Measurements from ENCODE around the gene FAR2.

The FAR2 gene

DNA sequence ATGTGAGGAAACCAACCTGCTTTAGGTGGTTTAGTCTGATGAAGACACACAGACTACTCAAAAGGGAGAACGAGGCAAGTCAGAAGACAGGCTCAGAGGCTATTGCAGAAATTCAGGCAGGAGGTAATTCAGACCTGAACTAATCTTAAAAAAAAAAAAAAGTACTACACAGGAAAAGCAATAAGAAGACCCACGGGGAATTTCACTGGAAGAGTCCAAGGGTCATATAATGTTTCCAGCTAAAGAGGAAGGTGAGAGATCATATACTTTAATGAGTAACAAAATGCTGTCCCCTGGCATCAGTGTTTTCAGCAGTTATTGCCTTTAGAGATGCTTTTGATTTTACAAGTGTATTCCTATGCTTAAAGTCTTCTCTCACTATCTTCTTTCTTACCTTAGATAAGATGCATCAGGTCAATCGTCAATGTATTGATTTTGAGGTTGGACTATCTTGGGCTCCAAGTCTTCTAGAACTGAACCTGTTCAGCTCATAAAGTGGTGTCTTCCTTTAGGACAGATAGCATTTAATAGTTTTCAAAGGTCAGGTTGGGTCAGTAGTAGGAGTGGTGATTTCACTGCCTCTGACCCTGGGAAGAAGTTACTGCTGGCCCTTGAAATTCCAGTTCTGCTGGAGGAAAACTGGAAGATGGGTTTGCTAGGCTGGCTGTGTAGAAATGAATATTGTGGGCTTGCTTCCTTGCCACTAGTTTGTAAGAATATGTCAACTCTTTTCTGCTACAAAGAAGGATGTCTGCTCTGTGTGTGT is 60.0 kb downstream of the FAR2 start:
- no peak for DNase-seq

DNA sequence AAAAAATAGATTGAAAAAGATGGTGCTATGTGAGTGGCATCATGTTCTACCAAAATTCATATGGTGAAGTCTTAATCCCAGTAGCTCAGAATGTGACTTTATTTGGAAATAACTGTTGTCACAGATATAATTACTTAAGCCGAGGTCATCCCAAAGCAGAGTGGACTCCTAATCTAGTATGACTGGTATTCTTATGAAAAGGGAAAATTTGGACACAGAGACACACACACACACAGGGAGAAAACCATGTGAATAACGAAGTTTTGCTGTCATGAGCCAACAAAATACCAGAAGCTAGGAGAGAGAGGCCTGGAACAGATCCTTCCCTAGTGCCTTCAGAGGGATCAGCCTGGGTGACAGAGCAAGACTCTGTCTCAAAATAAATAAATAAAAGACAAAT is 62.6 kb downstream of the FAR2 start:
- DNase-seq, result no peak

DNA sequence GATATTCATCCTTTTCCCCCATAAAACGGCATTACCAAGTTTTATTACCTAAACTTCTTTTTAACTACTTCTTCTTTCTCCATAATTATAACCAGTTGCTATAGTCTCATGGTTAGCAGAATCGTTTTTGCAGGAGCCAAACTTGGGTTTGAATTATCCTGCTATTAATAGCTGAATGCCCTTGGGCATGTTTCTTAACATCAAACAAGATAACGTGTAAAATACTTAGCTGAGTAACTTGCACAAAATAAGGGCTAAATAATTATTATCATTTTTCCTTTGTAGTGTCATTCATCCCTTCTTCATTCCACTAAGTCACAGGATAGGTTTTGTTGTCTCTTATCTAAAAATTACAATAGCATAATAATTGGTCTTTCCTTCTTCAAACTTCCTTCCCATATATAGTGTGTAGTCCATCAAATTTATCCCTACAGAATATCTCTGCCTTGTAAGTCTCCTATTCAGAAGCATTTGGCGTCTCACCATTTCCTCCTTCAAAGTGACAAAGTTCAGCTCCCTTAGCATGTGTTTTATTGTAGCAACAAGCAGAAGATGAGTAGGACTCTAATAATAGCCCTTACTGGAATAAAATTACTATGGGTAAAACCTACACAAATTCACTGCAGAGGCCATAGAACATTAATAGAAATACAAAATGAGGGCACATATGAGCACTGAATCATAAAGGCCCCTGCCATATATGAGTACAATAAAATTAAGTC is 63.8 kb downstream of the FAR2 start:
- no peak for DNase-seq

DNA sequence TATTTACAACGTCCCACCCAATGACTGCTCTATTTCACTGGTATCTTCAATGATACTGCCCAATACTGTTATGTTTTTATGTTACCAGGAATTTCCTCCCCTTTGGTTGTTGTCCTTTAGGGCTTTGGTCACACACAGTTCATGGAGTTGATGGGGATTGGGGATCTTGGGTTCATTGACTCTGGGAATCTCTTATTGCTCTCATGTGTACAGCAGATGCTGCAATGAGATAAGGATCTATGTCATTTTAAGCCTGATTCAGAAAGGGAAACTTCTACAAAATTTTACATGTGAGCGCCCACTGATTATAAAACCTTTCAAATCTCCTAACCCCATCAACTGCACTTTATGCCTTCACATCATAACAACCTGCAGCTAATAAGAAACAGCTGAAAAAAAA is 67.2 kb downstream of the FAR2 start:
- DNase-seq, result no peak

DNA sequence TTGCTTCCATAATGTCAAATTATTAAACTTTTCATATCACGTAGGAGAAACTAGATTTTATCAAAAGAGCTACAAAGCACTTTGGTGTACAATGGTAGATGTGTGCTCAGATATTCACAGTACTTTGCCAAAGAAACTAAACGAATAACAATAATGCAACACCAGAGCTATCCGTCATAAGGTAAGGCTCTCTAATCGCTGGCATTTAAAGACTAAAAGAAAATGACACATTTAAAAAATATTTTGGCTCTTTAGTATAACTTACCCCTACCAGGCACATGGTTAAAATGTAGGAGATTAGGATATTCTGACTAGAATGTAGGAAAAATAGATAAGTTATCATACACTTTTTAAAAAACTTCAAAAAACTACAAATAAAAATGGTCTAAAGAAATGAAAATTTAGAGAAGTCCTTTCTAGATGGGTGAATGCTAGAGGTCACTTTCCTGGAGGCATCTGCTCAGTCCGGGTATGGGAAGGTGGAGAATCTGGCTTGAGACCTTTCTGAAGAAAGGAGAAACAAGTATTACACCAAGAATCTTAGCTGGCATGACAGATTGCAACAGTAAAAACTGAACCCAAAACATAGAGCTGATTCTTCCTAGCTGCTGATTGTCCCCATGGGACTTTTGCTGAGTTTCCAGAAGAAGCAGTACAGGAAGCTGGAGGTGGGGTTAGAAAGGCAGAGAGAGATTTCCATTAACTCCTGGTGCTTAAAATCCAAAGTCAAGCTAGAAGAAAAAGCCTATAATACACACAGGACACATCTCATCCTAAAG is 67.9 kb downstream of the FAR2 start:
- no peak for DNase-seq

DNA sequence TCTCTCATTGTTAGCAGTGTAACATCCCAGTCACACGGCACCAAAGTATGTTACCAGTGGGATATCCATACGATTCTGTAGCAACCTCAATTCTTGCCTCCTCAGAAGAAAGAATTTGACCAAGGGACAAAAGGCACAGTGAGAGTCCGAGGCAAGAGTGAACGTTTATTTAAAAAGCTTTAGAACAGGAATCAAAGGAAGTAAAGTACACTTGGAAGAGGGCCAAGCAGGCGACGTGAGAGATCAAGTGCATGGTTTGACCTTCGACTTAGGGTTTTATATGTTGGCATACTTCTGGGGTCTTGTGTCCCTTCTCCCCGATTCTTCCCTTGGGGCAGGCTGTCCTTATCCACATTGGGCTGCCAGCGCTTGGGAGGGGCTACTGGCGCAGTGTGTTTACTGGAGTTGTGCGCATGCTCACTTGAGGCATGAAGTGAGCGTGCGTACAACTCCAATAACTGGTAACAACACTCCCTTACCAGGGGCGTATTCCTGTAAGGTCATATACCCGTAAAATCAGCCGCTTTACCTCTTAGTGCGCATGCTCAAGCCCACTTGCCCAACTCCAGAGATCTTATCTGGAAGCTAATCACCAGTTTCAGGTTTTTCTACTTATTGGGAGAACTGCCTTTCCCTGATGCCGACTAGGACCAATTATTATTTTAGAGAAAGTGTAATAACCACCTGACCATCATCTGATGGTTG is 71.7 kb downstream of the FAR2 start:
- no peak for DNase-seq

DNA sequence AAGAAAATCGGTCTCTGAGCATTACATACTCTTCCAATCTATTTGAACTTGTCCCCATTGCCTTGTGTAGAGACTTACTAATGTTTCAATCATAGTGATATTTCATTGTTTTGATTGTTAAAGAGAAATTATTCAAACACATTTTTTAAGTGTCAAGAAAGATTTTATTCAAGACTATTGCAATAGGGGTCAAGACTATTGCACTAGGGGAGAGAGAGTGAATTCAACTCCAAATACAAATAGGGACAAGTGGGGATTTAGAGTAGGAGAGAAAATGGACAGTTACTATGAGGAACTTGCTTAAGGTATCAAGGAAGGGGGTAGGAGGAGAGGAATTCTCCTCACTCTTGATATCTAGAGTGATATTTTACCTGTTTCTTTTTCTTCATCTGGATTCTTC is 73.1 kb downstream of the FAR2 start:
- no peak for DNase-seq

DNA sequence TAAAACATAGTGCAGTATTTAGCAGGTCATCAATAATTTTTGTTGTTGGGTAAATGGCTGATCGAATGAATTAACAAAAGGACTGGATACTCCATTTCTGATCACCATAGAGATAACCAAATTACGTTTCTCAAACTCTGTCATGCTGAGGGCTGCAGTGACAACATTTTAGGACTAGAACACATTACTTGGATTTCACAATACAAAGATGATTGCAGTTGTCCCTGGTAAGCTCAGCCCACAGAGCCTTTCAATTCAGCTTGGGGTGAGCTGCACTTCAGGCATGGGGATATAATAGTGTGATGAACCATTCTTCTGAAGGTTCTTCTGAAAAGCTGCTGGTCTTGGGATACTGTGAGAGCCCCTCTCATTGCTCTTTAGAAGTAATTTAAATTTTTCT is 74.3 kb downstream of the FAR2 start:
- no peak for DNase-seq

DNA sequence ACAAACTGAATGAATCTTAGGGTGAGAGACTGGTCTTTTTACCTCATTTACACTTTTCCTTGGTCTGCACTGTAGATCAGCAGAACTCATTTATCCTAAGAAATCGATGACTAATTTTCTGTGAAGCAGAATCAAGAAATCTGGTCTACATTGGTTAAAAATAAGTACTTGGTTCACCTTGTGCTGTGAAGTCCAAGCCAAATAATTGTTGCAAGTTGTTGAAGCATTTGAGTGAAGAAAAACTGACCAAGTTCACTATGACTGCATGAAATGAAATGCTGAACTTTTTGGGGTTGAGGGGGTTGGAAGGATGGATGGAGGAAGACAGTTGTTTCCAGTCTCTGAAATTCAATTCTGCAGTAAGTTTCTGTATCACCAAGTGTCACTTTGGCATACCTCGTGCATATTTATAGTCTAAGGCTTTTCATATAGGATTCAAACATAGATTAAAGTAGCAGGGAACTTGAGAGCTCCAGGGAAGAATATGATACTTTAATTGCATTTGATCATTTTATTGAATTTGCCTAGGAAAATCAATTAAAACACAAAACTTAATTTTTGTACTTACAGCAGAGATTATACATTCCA is 75.0 kb downstream of the FAR2 start:
- no peak for DNase-seq

DNA sequence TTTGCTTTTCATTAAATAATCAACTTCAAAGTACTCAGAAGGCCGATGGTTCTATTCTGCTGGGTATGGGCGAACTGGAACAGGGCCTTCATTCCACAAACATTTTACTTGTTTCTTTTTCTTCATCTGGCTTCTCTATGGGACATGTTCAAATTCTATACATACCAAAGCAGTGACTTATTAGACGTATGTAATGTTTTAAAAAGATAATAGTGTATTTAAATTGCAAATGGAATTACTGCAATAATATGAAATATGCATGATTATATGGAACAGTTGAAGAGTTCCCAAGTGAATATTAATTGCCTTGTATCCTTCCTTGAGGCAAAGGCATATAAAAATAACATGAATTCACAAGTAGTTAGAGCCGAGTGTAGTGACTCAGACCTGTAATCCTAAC is 75.5 kb downstream of the FAR2 start:
- no peak for DNase-seq

DNA sequence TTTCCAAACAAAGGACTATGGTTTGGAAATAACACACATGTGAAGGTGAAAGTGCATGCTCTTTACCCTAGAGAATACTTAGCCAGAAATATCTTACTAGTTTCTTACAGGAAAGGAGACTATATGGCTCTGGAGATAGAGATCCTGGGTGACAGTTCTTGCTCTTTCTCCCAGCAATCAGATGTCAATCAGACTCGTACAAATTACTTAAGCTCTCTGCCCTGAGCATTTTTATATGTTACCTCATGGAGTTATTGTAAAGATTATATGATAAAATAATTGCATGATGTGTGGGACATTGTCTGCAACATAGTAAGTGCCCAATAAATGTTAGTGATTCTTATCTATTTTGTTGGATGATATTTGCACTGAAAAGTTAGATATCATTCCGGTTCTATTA is 76.8 kb downstream of the FAR2 start:
- DNase-seq, result no peak

DNA sequence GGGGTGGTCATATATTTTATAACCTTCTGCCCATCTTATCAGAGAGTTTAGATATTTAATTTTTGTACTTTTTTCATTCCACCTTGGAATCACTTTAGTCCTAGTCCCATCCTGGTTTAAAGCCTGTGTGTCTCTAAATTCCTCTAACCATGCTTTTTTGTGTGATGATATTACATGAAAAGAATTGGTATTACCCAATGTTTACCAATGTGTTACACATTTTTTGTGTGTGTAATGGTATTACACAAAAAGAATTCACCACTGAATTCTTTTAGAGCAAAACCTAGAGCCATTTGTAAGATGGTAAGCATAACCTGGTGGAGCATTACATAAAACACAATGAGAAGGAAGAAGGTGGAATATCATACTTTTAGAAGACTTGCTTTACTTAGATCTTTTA is 77.5 kb downstream of the FAR2 start:
- DNase-seq, result no peak

DNA sequence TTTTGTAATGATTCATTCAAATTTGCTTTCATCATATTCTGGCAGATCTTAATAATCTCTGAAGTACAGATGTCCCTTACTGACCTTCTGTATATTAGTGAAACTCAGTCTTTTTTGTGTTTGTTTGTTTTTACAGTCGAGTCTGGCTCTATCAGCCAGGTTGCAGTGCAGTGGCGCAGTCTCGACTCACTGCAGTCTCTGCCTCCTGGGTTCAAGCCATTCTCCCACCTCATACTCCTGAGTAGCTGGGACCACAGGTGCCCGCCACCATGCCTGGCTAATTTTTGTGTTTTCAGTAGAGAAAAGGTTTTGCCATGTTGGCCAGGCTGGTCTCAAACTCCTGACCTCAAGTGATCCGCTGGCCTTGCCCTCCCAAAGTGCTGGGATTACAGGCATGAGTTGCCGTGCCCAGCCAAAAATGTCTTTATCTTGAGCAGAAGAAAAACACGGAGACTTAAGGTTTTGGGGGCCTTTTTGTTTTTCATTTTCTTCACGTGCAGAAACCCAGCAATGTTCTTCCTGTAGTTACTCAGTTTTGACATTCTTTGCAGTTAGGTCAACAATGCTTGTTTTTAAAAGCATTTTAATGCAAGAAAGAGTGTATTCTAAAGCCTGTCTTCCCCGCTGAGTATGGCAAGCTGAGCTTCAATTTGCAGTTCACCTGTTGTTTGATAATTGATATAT is 79.5 kb downstream of the FAR2 start:
- DNase-seq, result no peak

DNA sequence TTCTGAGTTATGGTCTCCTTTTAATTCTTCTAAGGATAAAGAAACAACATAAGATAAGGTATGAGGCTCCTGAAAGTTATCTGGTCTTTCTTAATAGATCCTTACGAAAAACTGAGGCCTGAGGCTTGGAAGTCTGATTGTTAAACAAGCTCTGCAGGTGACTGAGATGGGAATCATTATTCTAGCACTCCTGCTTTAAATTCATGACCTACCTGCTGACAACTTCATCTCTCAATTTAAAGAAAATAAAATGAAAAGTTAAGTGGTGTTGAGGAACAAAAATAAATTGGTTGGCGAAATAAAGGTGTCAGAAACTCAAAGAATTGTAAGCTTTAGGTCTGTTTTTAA is 80.1 kb downstream of the FAR2 start:
- no peak for DNase-seq

DNA sequence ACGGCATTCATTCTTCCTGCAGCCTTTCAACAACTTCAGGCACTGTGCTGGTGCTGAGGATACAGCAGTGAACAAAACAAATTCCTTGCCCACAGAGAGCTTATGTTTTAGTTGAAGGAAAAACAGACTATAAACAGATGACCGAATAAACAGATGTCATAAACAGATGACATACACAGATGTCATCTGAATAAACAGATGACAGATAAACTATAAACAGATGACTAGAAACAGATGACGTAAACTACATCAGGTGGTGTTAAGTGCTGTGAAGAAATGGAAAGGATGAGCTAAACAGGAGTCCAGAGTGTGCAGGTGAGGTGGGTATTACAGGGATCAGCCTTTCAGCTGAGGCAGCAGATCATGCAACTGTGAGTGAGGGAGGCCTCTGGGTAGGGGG is 80.9 kb downstream of the FAR2 start:
- no peak for DNase-seq

DNA sequence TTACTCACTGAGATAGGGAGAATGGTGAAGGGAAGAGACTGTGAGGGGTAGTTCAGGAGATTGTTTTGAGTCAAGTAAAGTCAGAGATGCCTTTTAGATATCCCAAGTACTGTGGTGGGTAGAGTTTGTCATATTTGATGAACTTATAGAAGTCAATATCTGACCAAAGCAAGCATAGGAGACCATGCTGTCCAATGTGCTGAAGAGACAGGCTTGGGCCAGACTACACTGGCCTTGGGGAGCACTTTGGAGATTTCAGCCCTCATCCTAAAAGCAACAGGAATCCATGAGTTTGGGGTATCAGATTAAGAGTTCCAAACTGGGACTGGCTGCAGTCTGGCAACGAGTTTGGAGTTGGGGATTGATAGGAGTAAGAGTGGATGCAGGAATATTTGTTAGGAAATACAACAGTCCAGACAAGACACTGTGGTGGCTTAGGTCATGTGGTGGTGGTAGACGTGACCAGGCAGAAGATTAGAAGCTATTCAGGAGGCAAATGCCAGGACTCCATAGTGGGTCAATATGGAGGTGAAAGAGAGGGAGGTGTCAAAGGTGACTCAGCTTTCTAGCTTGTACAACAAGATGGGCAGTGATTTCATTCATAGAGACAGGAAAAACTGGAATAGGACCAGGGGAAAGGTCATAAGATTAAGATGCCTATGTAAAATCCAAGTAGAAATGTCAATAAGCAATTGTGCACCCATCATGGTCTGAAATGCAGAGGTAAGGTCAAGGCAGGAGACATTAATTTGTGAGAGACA is 81.9 kb downstream of the FAR2 start:
- DNase-seq, result no peak

DNA sequence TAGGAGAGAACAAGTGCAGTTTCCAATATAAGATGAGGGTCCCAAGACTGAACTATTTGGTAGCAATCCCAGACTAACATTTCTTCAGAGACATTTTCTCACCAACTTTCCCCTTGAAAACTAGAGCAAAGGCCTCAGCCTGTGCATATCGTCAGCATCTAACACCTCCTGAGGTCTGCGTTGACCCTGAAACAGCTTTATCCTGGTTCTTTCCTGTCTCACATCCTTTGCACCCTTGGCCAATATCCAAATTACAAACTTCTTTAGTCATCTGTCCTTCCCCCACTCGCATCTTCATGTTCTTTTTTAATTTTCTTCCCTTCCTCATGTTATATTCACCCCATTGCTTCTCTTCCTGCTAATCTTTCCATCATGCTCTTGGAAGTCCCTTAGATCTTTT is 83.0 kb downstream of the FAR2 start:
- no peak for DNase-seq

DNA sequence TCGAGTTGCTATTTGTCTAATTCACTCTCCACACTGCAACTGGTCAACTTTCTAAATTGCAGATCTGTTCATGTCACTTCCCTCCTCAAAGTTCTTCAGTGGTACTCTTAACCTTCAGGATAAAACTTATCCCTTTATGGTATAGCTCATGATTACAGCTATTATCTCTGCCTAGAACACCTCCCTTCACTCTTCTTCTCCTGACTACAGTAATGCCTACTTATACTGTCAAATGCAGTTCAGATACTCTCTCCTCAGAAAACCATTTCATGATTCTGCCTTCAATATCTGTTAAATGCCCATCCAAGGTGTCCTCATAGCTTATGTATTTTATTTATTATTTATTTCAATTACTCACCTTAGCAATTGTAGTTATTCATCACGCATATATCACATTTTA is 85.5 kb downstream of the FAR2 start:
- DNase-seq, result no peak

DNA sequence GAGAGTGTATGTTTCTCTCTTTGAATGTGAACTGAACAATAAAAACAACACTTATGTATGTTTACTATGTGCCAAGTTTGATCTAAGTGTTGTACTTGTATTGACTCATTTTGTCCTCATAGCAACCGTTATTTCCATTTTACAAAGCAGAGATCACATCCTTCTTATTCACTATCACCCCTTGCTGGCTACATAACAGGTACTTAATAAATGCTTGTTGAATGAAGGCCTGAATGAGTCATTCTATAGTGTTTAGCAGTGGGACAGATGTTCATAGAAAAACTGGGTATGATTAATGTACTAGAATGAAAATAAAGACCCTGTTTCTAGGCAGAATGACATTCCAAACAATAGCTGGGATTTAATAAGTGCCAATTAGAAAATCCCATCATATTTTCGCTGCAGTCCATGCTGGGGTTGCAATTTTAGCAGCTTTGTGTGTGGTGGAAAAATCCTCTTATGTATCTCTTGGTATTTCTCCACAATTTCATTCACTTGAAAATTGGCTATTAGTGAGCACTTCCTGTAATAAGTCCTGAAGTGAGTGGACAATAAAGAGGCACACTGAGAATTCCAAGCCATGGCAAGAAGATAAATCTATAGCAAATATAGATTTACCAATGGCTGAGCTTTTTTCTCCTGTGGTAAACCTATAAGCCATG is 86.0 kb downstream of the FAR2 start:
- no peak for DNase-seq

DNA sequence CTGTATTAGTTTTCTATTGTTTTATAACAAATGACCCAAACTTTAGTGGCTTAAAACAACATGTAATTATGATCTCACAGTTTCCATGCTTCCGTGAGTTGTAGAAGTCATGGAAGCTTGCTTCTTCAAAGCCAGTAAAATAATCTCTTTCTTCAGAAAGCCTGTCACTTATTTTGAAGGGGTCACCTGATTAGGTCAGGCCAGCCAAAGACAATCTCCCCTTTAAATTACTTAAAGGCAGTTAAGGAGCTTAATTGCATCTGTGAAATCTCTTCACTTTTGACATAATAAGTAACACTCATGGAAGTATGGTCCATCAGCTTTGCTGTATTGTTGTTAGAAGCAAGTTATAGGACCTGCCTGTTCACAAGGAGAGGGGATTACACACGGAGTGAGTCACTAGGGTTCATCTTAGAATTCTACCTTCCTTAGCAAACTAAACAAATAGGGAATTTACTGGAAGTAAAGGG is 89.8 kb downstream of the FAR2 start:
- no peak for DNase-seq

DNA sequence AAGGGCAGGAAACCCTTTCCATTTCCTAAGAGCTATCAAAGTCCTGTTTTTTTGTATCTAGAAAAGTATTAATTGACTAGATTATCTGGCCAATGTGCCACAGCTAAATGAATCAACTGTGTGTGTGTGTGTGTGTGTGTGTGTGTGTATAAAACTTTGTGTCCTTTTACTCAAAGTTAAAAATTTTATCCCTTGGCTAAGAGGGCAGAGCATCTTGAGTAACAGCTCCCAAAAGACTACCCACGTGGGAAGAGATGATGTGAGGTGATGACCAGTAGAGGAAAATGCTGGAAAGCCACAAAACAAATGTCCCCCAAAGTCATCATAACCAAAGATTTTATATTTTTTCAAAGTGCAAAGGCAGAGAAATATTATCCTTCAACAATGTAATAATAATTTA is 90.3 kb downstream of the FAR2 start:
- DNase-seq, result no peak

Data from cortex of kidney (tissue), 1 donor.